Activated CD4-positive, CD25-positive, alpha-beta regulatory T cell treated with anti-CD3 and anti-CD28 coated beads, Interleukin-2, amount 50 U/mL, for 72 hours (primary cell): ENCODE measurements around the gene FOXE3.
A peak's percentile ranks its signal among the peaks of the same experiment; 100 is the strongest.

Experiments
- DNase-seq: peaks from one replicate; pipeline ENCODE4 v3.0.0; 2021

Gene FOXE3

DNA sequence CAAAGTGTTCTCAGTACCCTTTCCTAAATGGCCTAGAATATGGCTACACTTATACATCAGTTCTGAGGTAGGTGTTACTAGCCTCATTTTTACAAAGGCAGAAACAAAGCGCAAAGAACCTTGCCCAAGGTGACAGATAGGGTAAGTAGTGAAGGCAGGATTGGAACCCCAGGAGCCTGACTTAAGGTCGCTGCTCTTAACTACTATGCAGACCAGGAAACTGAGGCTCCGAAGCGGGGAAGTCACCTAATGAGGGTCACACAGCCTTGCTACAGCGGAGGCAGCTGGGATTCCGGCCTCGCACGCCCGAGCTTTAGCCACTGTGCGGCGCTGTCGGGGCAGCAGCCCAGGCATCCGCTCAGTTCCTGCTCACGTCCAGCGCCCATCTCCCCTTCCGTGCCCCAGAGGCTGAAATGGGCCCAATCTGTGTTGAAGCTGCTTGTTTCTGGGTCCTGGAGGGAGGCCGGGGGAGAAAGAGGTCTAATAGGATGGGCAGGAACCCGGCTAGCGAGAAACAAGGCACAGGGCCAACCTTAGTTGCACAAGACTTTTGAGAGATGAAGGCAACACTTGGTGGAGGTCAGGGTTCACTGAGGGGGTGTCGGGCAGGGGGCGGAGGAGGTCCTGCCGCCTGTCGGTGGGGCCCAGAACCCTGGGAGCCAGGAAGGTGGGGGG lies 20.4 kb downstream of the FOXE3 start:
- peak; percentile 86 for DNase-seq

DNA sequence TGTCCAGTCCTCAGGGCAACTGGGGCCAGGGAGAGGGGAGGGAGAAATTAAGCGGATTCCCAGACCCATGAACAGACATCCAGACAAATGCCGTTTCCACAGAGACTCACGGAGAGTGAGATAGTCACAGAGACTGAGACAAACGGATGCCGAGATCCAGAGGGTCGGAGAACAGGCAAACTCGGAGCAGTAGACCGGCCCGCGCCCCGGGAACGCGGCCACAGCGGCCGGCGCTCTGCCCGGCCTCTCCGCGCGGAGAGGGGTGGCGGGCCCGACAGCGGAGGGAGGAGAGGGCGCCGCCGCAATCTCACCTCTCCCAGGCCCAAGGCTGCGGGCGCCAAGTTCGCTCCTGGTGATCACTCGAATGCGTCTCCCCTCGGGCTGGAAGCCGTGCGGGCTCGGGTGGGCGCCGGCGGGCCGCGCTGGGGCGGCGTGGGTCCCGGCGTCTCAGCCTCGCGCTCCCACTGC lies 20.9 kb downstream of the FOXE3 start:
- no peak for DNase-seq

DNA sequence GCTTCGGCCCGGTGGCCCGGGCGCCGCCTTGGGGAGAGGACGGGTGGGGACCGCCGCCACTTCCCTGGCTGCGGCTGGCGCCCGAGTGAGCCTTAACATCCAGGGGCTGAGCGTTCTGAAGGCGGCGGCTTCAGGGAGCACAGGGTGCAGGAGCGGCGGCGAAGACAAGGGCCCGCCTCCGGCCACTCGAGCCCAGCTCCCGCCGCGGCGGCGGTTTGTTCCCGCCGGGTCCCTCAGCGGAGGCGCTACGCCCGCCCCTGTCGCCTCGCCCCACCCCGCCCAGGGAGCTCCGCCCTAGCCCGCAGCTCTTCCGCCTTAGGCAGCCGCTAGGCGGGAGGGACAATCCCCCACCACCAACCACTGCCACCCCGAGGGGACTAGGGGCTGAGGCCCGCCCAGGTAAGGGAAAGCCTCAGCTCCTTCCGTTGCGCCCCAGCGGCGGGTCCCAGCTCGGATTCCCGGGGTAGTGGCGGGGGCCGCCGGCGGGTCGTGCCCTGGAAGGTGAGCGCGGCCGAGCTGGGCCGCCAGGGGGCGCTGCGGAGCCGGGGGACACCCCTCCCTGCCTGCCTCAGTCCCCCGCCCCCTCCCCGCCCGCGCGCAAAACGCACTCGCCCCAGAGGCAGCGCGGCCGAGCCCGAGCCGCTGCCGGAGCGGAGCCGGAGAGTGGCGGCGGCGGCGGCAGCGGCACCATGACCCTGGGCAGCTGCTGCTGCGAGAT lies 21.5 kb downstream of the FOXE3 start, which contains the start of gene FOXD2:
Gene FOXD2 (plus strand): TSS at position 598 of the 718 bp plus-strand sequence. CDS start 92 bp downstream, at position 690.
- peak; percentile 97 for DNase-seq

DNA sequence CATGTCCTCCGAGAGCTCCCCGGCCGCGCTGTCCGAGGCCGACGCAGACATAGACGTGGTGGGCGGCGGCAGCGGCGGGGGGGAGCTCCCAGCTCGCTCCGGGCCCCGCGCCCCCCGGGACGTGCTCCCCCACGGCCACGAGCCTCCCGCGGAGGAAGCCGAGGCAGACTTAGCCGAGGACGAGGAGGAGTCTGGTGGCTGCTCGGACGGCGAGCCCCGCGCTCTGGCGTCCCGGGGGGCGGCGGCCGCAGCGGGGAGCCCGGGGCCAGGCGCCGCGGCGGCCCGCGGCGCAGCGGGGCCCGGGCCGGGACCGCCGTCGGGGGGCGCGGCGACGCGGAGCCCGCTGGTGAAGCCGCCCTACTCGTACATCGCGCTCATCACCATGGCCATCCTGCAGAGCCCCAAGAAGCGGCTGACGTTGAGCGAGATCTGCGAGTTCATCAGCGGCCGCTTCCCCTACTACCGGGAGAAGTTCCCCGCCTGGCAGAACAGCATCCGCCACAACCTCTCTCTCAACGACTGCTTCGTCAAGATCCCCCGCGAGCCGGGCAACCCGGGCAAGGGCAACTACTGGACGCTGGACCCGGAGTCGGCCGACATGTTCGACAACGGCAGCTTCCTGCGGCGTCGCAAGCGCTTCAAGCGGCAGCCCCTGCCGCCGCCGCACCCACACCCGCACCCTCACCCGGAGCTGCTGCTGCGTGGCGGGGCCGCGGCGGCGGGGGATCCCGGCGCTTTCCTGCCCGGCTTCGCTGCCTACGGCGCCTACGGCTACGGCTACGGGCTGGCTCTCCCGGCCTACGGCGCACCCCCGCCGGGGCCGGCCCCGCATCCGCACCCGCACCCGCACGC lies 22.3 kb downstream of the FOXE3 start:
- DNase-seq, result peak; percentile 50

DNA sequence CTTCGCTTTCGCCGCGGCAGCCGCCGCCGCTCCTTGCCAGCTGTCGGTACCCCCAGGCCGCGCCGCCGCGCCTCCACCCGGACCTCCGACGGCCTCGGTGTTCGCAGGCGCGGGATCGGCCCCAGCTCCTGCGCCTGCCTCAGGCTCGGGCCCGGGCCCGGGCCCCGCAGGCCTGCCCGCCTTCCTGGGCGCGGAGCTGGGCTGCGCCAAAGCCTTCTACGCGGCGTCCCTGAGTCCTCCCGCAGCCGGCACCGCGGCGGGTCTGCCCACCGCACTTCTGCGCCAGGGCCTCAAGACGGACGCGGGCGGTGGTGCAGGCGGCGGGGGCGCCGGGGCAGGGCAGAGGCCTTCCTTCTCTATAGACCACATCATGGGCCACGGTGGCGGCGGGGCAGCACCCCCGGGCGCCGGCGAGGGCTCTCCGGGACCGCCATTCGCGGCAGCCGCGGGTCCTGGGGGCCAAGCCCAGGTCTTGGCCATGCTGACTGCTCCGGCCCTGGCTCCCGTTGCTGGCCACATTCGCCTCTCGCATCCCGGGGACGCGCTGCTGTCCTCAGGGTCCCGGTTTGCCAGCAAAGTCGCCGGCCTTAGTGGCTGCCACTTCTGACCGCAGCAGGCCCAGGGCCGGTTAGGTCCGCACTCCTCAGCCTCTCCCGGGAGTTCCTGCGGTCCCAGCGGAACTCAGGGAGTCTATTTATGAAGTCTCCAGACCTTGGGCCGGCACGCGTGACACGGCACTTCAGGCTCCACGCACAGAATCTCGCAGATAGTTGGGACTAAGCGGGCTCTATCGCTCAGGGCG lies 23.1 kb downstream of the FOXE3 start:
- DNase-seq, result no peak

DNA sequence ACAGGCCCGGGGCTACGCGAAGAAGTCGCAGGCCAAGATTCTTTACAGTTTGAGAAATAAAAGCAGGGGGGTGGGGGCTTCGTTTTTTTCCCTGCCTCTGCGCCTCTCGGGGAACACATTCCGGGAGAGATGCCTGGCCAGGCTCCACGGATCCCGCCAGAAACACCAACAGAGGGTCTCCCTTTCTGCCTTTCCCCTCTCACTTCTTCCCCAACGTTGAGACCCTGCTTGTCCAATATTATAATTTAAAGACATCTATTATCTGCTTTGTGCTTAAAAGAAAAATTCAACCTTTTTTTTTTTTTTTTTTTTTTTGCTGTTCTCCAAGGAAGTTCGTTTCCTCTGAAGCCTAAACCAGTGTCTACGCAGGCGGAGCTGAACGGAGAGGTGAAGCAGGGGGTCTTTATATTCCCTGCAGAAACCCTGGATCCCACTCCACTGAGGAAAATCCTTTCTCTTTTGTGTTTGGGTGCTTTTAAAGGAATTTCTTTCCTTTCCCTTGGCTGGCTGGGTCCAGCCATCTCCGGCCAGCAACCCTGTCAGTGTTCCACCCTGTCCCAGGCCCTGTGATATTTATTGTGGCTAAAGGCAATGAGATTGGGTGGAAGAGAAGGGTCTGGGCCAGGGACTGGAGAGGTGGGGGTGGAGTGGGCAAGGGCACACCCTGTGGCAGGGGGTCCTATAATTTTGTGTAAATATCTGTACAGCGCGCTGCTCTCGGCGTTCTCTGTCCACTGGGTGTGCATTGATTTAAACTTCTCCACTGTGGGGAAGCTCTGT lies 23.9 kb downstream of the FOXE3 start:
- DNase-seq, result no peak

DNA sequence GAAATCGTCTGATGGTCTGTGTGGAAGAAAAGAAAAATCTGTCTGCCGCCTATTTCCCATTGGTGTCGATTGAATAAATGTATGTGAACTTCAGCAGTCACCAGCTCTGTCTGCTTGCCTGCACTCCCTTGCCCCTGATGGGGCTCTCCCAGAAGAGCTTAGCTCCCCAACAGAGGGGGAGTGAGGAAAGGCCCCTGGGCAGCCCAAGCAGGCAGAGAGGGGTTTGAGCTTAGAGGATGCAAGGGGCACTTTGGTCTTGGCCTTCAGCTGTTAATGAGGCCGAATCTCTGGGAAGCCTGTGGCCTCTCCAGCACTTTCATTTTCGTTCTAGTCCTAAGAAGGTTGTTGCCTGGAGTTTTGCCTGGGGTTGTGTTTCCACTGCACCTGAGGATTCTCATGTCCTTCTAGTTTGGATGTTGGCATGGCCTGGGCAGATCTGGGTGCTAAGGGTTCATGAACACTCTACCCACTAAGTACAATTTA lies 24.6 kb downstream of the FOXE3 start:
- no peak for DNase-seq

DNA sequence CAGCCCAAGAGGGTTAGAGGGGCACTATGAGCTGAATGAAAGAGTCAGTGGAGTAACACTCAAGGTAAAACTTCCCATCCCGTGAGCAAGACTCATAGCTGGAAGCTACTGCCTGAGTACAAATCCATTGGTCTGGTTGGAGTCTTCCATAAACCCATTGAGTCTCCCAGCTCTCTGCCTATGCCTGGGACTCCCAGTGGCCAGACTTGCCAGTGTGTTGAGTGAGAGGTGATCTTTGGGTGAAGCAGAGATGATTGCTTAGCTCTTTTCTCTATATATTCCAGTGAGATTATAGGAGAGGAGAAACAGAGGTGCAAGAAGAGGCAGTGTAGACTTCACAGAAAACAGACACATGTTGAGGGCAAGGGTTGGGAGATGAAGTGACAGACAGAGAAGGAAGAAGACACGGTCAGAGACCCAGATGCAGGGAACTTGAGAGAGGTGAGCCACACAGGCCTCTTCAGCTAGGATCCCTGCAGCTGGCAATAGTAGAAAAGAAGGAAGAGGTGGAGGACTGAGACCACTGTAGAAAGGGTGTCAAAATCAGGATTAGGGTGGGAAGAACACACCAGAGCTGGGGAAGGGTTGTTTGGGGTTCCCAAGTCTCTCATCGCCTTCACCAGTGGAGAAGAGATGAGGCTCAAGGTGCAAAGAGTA lies 25.5 kb downstream of the FOXE3 start:
- DNase-seq, result no peak

DNA sequence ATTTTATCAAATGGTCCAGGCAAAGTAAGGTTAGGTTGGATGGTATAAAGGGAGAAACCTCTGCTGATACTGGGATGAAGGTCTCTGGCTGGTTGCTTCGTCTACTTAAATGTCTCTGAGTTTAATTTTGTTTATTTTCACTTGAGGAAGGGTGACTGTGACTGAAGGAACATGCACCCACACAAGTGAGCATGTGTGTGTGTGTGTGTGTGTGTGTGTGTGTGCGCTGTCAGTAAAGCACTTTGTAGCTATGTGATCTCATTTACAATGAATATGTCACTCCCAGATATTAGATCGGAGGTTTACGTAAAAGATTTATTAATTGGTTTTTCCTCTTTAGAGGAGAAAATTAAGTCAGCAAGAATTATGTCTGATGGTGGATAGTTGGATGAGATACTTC lies 26.1 kb downstream of the FOXE3 start:
- DNase-seq, result no peak

DNA sequence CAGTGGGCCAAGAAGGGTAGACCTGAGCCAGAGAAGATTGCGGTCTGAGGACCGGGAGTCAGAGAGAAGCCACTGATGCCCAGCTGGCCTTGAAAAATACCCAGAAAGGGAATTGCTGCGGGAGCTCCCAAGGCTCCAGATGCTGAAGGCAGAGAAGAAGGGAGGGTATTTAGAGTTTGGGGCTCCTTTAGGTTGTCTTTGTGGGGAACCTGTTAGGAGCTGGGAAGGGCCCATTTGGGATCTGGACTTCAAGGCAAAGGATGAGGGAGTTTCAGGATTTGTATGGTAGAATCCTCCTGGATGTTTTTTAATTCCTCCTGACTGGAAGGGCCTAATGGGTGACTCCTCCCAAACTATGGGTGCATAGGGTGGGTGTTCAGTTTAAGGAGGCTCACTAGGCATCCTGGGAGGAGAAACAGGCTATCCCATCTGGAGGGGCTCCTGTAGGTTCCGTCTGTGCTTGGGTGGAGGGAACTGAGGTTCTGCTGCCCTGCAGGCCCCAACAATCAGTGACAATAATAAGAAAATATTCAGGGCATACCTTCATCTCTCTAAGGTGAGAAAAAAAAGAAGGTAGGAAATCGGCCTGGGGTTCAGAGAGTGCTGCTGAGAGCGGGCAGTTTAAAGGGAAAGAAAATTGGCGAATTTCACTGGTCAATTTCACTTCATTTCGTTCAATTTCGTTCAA lies 26.9 kb downstream of the FOXE3 start:
- no peak for DNase-seq

DNA sequence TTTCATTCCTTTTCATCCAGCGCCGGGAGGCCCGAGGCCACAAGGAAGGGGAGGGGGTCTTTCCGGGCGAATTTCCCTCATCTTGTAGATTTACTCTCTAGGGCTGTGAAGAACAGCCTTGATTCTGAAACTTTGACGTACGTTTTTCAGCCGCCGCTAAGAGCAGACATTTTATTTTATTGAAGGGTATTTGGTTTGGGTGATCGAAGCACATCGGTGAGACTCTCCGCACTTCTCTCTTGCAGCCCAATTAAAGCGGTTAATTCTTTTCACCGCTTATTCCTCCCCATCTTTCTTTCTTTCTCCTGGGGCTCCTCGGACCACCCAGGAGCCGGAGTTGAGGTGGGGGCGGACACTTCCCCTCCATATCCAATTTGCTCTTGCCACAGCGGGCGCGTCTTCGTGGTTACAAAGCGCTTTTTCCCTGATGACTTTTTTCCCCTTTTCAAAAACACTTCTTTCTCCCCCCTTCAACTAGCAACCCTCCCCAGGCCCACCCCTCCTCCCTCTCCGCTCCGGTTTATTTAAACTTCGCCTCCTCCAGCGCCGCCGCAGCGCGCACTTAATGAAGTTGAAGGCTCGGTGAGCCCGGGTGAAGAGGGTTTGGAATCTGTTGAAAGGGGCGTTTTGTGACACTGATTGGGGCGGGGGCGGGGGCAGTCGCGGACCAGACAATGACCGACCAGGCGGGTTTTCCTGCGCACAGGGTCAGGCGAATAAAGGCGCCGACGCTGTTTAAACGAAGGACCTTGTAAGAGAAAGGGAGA lies 27.6 kb downstream of the FOXE3 start:
- no peak for DNase-seq

DNA sequence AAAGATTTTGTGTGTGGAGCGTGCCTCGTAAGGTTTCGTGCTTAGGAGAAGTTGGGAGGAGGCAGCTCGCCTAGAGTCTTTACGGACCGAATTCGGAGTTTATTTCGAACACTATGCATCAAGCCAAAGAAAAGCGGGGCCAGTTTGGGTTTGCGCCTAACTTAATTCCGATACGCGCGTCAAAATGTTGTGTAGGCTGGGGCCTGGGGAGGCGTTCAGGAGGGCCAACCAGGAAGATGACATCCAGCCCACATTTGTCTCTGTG lies 28.1 kb downstream of the FOXE3 start:
- no peak for DNase-seq

DNA sequence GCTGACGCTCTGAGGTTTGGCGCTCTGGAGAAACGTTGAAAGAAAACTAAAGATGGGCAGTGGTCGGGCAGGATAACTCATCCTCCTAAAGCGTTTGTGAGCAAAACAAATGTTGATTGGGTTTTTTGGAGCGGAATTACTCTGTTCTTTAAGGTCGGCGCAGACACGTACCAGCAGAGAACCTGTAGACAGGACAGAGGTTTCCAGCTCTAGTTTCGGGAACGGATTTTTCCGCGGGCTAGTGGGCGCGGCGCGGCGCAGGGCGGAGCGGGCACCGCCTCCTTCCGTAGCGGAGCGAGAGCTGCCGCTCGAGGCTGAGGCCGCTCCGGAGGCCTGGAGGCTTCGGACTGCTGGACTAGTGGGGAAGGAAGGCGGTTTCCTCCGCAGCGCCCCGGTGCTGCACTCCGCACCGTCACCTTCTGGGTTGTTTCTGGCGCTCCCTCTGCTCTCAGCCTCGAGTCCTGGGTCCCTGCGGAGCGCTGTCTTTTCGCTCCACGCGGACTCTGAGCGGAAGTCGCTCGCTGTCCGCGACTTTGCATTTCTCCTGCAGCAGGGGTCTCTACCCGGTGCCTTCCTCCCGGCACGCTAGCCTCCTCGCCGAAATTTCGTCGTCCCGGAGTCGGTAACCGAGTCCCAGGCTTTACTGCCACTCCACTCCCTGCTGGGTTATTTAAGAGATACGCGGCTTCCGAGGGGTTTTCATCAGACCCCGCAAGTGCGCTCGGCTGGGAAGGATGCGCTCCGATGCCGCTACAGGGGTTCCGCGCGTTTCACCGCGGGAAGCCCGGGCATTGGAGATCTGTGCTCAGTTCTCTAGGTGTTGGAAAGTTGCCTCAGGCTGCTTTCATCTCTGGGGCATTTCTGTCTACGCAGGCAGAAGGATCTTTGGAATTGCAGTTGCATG lies 28.7 kb downstream of the FOXE3 start:
- DNase-seq, result no peak

DNA sequence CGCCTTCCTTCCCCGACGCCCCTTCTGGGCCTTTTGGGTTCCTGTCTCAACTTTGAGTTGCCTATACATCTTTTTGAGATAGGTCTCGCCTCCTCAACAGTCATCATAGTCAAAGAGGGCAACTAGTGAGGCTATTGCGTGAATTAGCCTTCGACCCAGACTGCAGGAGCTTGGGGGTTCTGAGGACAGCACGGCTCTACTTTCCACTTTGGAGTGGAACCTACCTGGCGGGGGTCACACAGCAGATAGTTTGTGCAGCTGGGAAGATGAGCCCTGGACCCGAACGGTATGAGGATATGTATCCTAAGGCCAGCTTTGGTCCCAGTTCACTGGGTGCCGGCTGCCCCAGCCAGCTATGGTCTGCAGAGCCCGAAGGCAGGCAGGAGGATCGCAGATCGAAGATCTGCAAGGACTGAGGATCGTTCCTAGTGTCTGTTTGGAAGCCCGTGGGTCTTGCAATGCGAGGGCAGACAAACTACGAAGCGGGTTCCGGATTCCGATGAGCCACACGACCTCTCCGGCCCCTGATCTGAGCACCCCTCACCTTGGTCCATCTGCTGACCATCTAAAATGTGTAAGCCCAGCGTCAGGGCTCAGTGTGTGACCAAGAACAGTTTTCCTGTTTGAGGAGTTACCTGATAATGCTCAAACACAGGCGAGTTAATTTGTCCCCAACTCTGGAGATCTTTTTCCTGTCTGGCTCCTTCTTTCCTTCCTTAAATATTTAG lies 29.9 kb downstream of the FOXE3 start:
- no peak for DNase-seq

DNA sequence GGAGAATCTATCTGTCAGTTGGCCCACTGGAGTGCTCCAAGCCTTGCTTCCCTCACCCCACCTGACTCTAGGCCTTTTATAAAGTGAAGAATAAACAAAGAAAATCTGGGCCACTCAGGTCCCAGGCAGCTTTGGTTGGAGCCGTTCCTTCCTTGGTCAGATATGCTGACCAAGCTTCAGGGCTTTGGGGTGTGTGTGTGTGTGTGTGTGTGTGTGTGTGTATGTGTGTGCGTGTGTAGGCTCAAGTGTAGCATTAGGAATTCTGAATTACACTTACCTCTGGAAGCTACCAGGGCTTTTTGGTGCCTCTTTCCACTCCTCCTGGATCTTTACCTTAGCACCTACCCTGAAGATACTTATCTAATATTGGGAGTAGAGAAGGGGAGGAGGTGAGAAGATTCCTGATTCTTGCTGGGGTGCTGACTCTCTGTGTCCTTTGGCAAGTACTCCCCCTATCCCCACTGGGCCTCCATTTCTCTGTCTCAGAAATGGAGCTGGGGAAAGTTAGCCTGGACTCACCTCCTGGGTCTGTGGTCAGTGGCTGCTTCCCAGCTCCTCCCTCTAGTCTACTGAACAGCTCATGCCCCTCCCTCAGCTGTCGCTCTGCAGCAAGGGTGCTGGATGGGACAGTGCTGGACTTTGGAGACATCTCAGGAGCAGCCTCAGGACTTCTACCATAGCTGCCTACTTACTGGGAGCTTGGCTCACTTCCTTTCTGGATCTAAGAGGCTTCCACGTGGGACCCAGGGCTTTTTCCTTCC lies 32.6 kb downstream of the FOXE3 start:
- no peak for DNase-seq

DNA sequence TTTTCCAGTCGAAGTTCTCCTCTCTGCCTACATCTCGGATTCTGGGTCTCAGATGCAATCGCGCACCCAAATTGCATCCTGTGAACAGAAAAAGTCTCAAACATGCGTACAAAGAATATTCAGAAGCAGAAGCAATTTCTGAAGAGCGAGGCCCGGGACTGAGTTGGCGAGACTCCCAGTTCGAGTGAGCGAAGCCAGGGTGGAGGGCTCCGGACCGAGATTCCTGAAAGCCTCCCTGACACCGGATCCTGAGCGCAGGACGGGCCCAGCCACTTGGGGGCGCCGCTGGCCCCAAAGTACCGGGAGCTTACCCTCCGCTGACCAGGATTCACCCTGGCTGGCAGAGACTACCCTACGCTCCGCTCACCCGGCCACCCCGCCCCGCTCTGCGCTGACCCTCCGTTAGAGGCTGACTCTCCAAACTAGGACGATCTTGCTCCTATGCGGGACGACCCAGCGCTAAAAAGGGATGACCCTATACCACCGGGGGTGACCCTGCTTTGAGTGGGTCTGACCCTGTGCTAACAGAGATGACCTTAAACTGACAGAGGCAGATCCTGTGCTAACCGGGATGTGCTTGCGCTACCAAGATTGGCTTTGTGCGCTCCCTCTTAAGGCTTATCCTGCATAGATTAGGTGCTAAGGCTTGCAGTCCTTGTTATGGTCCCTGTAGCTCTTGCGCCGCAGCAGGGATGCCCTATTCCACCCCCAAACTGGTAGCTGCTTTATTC lies 33.9 kb downstream of the FOXE3 start:
- DNase-seq, result no peak

DNA sequence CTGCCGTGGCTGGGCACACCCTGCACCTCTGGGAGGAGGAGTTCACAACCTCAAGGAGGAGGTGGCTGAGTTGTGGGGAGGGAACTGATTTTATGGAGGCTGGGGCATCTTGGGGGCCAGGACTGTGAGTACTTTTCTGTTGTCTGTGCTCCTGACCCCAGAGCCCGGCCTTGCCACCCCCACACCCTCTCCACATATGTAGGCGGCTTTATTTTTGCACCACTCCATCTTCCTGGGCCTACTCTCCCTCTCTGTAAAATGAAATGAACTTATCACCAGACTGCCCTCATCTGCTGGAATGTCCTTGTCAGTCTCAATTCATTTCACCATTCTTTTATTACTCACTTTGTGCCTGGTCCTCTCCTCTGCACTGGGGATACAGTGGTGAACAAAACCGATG lies 34.5 kb downstream of the FOXE3 start:
- DNase-seq, result no peak
